ENCODE data around the gene GTF2I. TPM values are rescaled to one million over a fixed set of nuclear protein-coding genes. Genes with fewer than 3 reads are reported as not detected.
"Not testable (repeated sequence)": the region's sequence is repeated elsewhere in the genome, so short reads cannot be mapped to it uniquely, and the experiment has no call there.

Gene GTF2I
- total RNA-seq, 1 experiment from 2014 or later = 357 TPM

GRCh38 chr7:74766509-74766908 lies 109.0 kb downstream of the GTF2I start:
- H4K8ac ChIP-seq (replicated peaks; ENCODE audit: insufficient read length, low read depth, low read length); H2BK5ac ChIP-seq (ENCODE audit: insufficient read length, low read length); H2AK5ac ChIP-seq (ENCODE audit: insufficient read length, low read length); H3K4me1 ChIP-seq (ENCODE audit: insufficient read depth, low read length); H3K4me3 Mint-ChIP-seq; H2BK20ac ChIP-seq (ENCODE audit: low read depth, low read length, poor library complexity, severe bottlenecking); H3K4me2 ChIP-seq (ENCODE audit: insufficient read depth, insufficient read length, low read length); H3K27ac Mint-ChIP-seq; H3K4ac ChIP-seq (ENCODE audit: low read depth, low read length); H3K27me3 Mint-ChIP-seq (ENCODE audit: low read depth); H3K23ac ChIP-seq (ENCODE audit: insufficient read length, low read depth, low read length); H2BK120ac ChIP-seq (ENCODE audit: low read depth, low read length, poor library complexity, severe bottlenecking); H3K79me1 ChIP-seq (ENCODE audit: insufficient read depth, low read depth, low read length, poor library complexity, severe bottlenecking); H3K36me3 Mint-ChIP-seq (ENCODE audit: insufficient read depth in 1 of 3, low read depth in 3 of 3); H4K91ac ChIP-seq (ENCODE audit: insufficient read length, low read depth, low read length); H2BK15ac ChIP-seq (ENCODE audit: low read depth, low read length); H4K5ac ChIP-seq (ENCODE audit: insufficient read length, low read depth, low read length); H3K79me2 ChIP-seq (ENCODE audit: insufficient read depth, low read length); H4K20me1 ChIP-seq (ENCODE audit: control insufficient read depth, insufficient read depth, insufficient read length); H3K56ac ChIP-seq (ENCODE audit: insufficient read length, low read depth, low read length); H3T11ph ChIP-seq (ENCODE audit: low read length); H3K27me3 ChIP-seq (ENCODE audit: insufficient read depth, low read length); H3K14ac ChIP-seq (ENCODE audit: insufficient read depth, low read length); H2AFZ ChIP-seq (ENCODE audit: low read length); H3K9ac ChIP-seq (ENCODE audit: extremely low read depth, insufficient read length, low read length); H3K9me3 ChIP-seq (ENCODE audit: control insufficient read depth, low read depth, low read length); H3K27ac ChIP-seq (ENCODE audit: insufficient read length, low read depth, low read length); H3K4me1 Mint-ChIP-seq; H3K18ac ChIP-seq (ENCODE audit: insufficient read length, low read depth, low read length); H3K9me3 Mint-ChIP-seq; DNase-seq; H2BK12ac ChIP-seq (ENCODE audit: insufficient read length, low read depth, low read length); H3K23me2 ChIP-seq (ENCODE audit: insufficient read length, low read depth, low read length, poor library complexity, severe bottlenecking): not testable (repeated sequence)
- no CpG with 5 or more reads among the region's 7 CpGs for WGBS (ENCODE audit: extremely low coverage, insufficient read length, low lambda C conversion rate)

GRCh38 chr7:74766991-74767390 lies 109.5 kb downstream of the GTF2I start:
- not testable (repeated sequence) for H4K91ac ChIP-seq (ENCODE audit: insufficient read length, low read depth, low read length); H3K4me3 Mint-ChIP-seq; H3K9me3 ChIP-seq (ENCODE audit: control insufficient read depth, low read depth, low read length); H4K8ac ChIP-seq (replicated peaks; ENCODE audit: insufficient read length, low read depth, low read length); H3K4me1 ChIP-seq (ENCODE audit: insufficient read depth, low read length); H2AK5ac ChIP-seq (ENCODE audit: insufficient read length, low read length); H3K23ac ChIP-seq (ENCODE audit: insufficient read length, low read depth, low read length); H3K23me2 ChIP-seq (ENCODE audit: insufficient read length, low read depth, low read length, poor library complexity, severe bottlenecking); H2BK20ac ChIP-seq (ENCODE audit: low read depth, low read length, poor library complexity, severe bottlenecking); H3K9me3 Mint-ChIP-seq; H3K14ac ChIP-seq (ENCODE audit: insufficient read depth, low read length); H2BK5ac ChIP-seq (ENCODE audit: insufficient read length, low read length); H3K27ac ChIP-seq (ENCODE audit: insufficient read length, low read depth, low read length); H2BK12ac ChIP-seq (ENCODE audit: insufficient read length, low read depth, low read length); H3K79me2 ChIP-seq (ENCODE audit: insufficient read depth, low read length); H3K27ac Mint-ChIP-seq; H2BK15ac ChIP-seq (ENCODE audit: low read depth, low read length); H2BK120ac ChIP-seq (ENCODE audit: low read depth, low read length, poor library complexity, severe bottlenecking); H3K4me1 Mint-ChIP-seq; H3K4me2 ChIP-seq (ENCODE audit: insufficient read depth, insufficient read length, low read length); H3K27me3 ChIP-seq (ENCODE audit: insufficient read depth, low read length); H3K18ac ChIP-seq (ENCODE audit: insufficient read length, low read depth, low read length); H2AFZ ChIP-seq (ENCODE audit: low read length); H3K4ac ChIP-seq (ENCODE audit: low read depth, low read length); H3K36me3 Mint-ChIP-seq (ENCODE audit: insufficient read depth in 1 of 3, low read depth in 3 of 3); H4K5ac ChIP-seq (ENCODE audit: insufficient read length, low read depth, low read length); H3K79me1 ChIP-seq (ENCODE audit: insufficient read depth, low read depth, low read length, poor library complexity, severe bottlenecking); H3T11ph ChIP-seq (ENCODE audit: low read length); H3K9ac ChIP-seq (ENCODE audit: extremely low read depth, insufficient read length, low read length); H3K56ac ChIP-seq (ENCODE audit: insufficient read length, low read depth, low read length); H4K20me1 ChIP-seq (ENCODE audit: control insufficient read depth, insufficient read depth, insufficient read length); H3K27me3 Mint-ChIP-seq (ENCODE audit: low read depth)
- peak; percentile 3 for DNase-seq
- WGBS (ENCODE audit: extremely low coverage, insufficient read length, low lambda C conversion rate) = no CpG with 5 or more reads among the region's 10 CpGs

Measured in H9 (cell line).